ENCODE data around the gene UBE2Q2. TPM values are rescaled to one million over a fixed set of nuclear protein-coding genes. Genes with fewer than 3 reads are reported as not detected.

The UBE2Q2 gene
- total RNA-seq, 2 experiments from 2014 or later = 29.3 to 33.5 TPM

GRCh38 chr15:75927601-75928000 lies 84.4 kb downstream of the UBE2Q2 start:
- Histone ChIP-seq H3K27me3 (ENCODE audit: control insufficient read depth in 1 of 2, insufficient read depth in 2 of 2, low read length in 2 of 2) (no peaks in the 10 kb centered on the region), H3K9me3 (ENCODE audit: control insufficient read depth in 1 of 2, insufficient read depth in 1 of 2, low read length in 2 of 2) (no peaks in the 10 kb centered on the region), H3K27ac (ENCODE audit: low read depth in 1 of 2, low read length in 2 of 2) (no peak overlapping the region), H3K4me1 (ENCODE audit: insufficient read depth, low read length) (no peaks in the 10 kb centered on the region), H3K4me3 (ENCODE audit: low read length) (no peak overlapping the region), H3K36me3 (ENCODE audit: insufficient read depth, low read length) (peaks cover 41% of the 10 kb centered on the region)
- H3K4me1 Mint-ChIP-seq (ENCODE audit: low read depth) = peaks cover 53% of the 10 kb centered on the region
- no peak overlapping the region for H3K4me3 Mint-ChIP-seq
- DNase-seq (no peak), ATAC-seq (ENCODE audit: poor library complexity) (no peak)
- no peaks in the 10 kb centered on the region for H3K27me3 Mint-ChIP-seq
- no peak for TF ChIP-seq CTCF (IDR thresholded peaks at IDR 0.05)
- ChIA-PET POLR2A (no interaction called here), CTCF (no interaction called here)
- peaks cover 76% of the 10 kb centered on the region for H3K36me3 Mint-ChIP-seq (ENCODE audit: low read depth)
- H3K9me3 Mint-ChIP-seq = no peaks in the 10 kb centered on the region
- no peak overlapping the region for H3K27ac Mint-ChIP-seq
- intact Hi-C loops (cut with DNase I, micrococcal nuclease) = no loop called here

GRCh38 chr15:75928680-75929608 lies 85.7 kb downstream of the UBE2Q2 start:
- Histone ChIP-seq H3K4me3 (ENCODE audit: low read length) (no peak overlapping the region), H3K9me3 (ENCODE audit: control insufficient read depth in 1 of 2, insufficient read depth in 1 of 2, low read length in 2 of 2) (no peaks in the 10 kb centered on the region), H3K27ac (ENCODE audit: low read depth in 1 of 2, low read length in 2 of 2) (no peak overlapping the region), H3K4me1 (ENCODE audit: insufficient read depth, low read length) (no peaks in the 10 kb centered on the region), H3K36me3 (ENCODE audit: insufficient read depth, low read length) (peaks cover 53% of the 10 kb centered on the region), H3K27me3 (ENCODE audit: control insufficient read depth in 1 of 2, insufficient read depth in 2 of 2, low read length in 2 of 2) (no peaks in the 10 kb centered on the region)
- H3K27me3 Mint-ChIP-seq = no peaks in the 10 kb centered on the region
- H3K4me3 Mint-ChIP-seq = no peak overlapping the region
- H3K9me3 Mint-ChIP-seq = no peaks in the 10 kb centered on the region
- H3K36me3 Mint-ChIP-seq (ENCODE audit: low read depth) = peaks cover 79% of the 10 kb centered on the region
- intact Hi-C loops (cut with DNase I, micrococcal nuclease) = no loop called here
- ChIA-PET CTCF (interaction anchor here (0.6 kb wide), 1 partner anchor 118 kb away, joined by 3 read pairs; no protein-coding TSS in a partner anchor), POLR2A (interaction anchor here (0.9 kb wide), 1 partner anchor 9 kb away, joined by 3 read pairs; no protein-coding TSS in a partner anchor)
- peaks cover 49% of the 10 kb centered on the region for H3K4me1 Mint-ChIP-seq (ENCODE audit: low read depth)
- TF ChIP-seq CTCF (IDR thresholded peaks at IDR 0.05) = no peak
- no peak for ATAC-seq (ENCODE audit: poor library complexity)
- no peak overlapping the region for H3K27ac Mint-ChIP-seq
- peak in 1 of 14 experiments; percentile 16 for DNase-seq

DNA sequence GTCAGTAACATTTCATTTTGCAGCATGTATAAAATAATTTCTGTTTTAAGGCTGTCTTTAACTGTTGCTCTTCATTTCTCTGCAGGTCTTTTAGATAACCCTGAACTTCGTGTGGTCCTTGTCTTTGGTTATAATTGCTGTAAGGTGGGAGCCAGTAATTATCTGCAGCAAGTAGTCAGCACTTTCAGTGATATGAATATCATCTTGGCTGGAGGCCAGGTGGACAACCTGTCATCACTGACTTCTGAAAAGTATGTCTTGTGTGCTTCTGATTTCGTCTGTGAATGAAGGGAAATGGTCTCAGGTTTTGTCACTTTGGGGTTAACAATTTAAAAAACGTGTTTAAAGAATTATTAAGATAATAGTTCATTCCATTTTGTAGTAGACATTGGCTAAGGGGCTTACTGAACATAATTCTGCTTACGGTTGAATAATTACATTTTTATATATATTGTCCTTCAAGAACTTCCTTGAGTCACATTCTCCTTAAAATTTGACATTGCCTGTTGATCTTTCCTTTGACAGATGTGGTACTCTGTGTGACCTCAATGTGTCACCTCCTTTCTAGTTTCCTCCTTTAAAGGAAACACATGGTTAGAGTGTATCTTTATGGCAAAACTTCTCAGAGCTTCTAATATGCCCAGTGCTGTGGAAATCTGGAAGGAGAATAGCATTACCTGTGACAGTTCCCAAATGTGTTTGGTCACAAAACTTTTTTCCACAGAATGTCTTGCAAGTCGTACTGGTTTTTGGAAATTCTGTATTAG lies 86.7 kb downstream of the UBE2Q2 start:
- Histone ChIP-seq H3K9me3 (ENCODE audit: control insufficient read depth in 1 of 2, insufficient read depth in 1 of 2, low read length in 2 of 2) (no peaks in the 10 kb centered on the region), H3K27me3 (ENCODE audit: control insufficient read depth in 1 of 2, insufficient read depth in 2 of 2, low read length in 2 of 2) (no peaks in the 10 kb centered on the region), H3K4me1 (ENCODE audit: insufficient read depth, low read length) (no peaks in the 10 kb centered on the region), H3K4me3 (ENCODE audit: low read length) (no peak overlapping the region), H3K36me3 (ENCODE audit: insufficient read depth, low read length) (peaks cover 57% of the 10 kb centered on the region), H3K27ac (ENCODE audit: low read depth in 1 of 2, low read length in 2 of 2) (no peak overlapping the region)
- intact Hi-C loops (cut with DNase I, micrococcal nuclease) = no loop called here
- no peaks in the 10 kb centered on the region for H3K27me3 Mint-ChIP-seq
- ATAC-seq (ENCODE audit: poor library complexity) = no peak
- H3K4me1 Mint-ChIP-seq (ENCODE audit: low read depth) = peaks cover 43% of the 10 kb centered on the region
- H3K36me3 Mint-ChIP-seq (ENCODE audit: low read depth) = peaks cover 82% of the 10 kb centered on the region
- DNase-seq = peak in 1 of 14 experiments; percentile 23
- ChIA-PET POLR2A (interaction anchor here (0.9 kb wide), 1 partner anchor 10 kb away, joined by 3 read pairs; no protein-coding TSS in a partner anchor), CTCF (interaction anchor here (0.6 kb wide), 1 partner anchor 119 kb away, joined by 3 read pairs; no protein-coding TSS in a partner anchor)
- no peak overlapping the region for H3K4me3 Mint-ChIP-seq
- no peak for TF ChIP-seq CTCF (IDR thresholded peaks at IDR 0.05)
- no peak overlapping the region for H3K27ac Mint-ChIP-seq
- no peaks in the 10 kb centered on the region for H3K9me3 Mint-ChIP-seq
